PC-9 (cell line): ENCODE data around the gene URM1.

Experiments
- EZH2 ChIP-seq: fragments of 200-600 bp; sonication (generic); IDR thresholded peaks from 2 replicates; pipeline ENCODE4 v1.8.0; 2017; ENCODE audit warnings: antibody characterized with exemption, low read depth
- TF ChIP-seq, protein P1 (sequence below): fragments of 200-600 bp; sonication (generic); conservative IDR thresholded peaks from 2 replicates; pipeline ENCODE4 v1.6.1; 2017; ENCODE audit warnings: mixed run types, antibody characterized with exemption, mild to moderate bottlenecking, moderate library complexity

DNA sequence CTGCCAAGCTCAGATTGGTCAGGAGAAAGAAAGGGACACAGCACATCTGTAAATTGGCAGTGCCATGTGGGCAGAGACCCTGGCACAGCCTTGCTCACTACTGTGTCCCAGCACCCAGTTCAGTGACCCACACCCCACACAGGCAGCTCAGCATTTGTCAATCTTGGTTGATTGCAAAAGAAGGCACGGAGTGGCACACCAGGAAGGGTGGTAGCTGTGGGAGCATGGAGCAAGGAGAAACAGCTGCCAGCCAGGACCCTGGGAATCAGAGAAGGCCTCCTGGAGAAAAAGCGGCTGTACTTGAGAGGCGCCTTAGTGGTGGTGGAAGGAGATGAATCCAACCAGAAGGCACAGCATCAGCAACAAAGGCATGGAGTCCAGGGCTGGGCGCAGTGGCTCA lies 27.3 kb upstream of the URM1 start:
- TF ChIP-seq, protein P1, sequence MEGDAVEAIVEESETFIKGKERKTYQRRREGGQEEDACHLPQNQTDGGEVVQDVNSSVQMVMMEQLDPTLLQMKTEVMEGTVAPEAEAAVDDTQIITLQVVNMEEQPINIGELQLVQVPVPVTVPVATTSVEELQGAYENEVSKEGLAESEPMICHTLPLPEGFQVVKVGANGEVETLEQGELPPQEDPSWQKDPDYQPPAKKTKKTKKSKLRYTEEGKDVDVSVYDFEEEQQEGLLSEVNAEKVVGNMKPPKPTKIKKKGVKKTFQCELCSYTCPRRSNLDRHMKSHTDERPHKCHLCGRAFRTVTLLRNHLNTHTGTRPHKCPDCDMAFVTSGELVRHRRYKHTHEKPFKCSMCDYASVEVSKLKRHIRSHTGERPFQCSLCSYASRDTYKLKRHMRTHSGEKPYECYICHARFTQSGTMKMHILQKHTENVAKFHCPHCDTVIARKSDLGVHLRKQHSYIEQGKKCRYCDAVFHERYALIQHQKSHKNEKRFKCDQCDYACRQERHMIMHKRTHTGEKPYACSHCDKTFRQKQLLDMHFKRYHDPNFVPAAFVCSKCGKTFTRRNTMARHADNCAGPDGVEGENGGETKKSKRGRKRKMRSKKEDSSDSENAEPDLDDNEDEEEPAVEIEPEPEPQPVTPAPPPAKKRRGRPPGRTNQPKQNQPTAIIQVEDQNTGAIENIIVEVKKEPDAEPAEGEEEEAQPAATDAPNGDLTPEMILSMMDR: no peak
- no peak for TF ChIP-seq EZH2
